Measurements from ENCODE around the gene TCF7L1.

The TCF7L1 gene

GRCh38 chr2:85175369-85176299 is 42.4 kb downstream of the TCF7L1 start:
- Histone ChIP-seq H3K27me3 (no peaks in the 10 kb centered on the region), H3K4me3 (ENCODE audit: low read depth in 1 of 2, low read length in 1 of 2) (no peak overlapping the region), H3K9me3 (no peaks in the 10 kb centered on the region), H3K4me1 (ENCODE audit: control insufficient read depth in 1 of 2, insufficient read depth in 1 of 2, low read depth in 1 of 2, low read length in 1 of 2) (no peaks in the 10 kb centered on the region), H3K36me3 (no peaks in the 10 kb centered on the region), H3K27ac (no peak overlapping the region)
- no peak for TF ChIP-seq CTCF (IDR thresholded peaks at IDR 0.05)

GRCh38 chr2:85177031-85177824 is 44.0 kb downstream of the TCF7L1 start:
- H3K9me3 ChIP-seq: no peaks in the 10 kb centered on the region
- no peak for TF ChIP-seq CTCF (IDR thresholded peaks at IDR 0.05)
- H3K36me3 ChIP-seq: no peaks in the 10 kb centered on the region
- H3K27me3 ChIP-seq: no peaks in the 10 kb centered on the region
- H3K4me3 ChIP-seq (ENCODE audit: low read depth in 1 of 2, low read length in 1 of 2): no peak overlapping the region
- H3K27ac ChIP-seq: no peak overlapping the region
- H3K4me1 ChIP-seq (ENCODE audit: control insufficient read depth in 1 of 2, insufficient read depth in 1 of 2, low read depth in 1 of 2, low read length in 1 of 2): no peaks in the 10 kb centered on the region

- H3K27ac ChIP-seq: no peak overlapping the region
- no peak for TF ChIP-seq CTCF (IDR thresholded peaks at IDR 0.05)
- no peaks in the 10 kb centered on the region for H3K4me1 ChIP-seq (ENCODE audit: control insufficient read depth in 1 of 2, insufficient read depth in 1 of 2, low read depth in 1 of 2, low read length in 1 of 2)
Observed at GRCh38 chr2:85178154-85178553, 45.0 kb downstream of the TCF7L1 start.

GRCh38 chr2:85178980-85179411 is 45.8 kb downstream of the TCF7L1 start:
- Histone ChIP-seq H3K27me3 (no peaks in the 10 kb centered on the region), H3K4me1 (ENCODE audit: control insufficient read depth in 1 of 2, insufficient read depth in 1 of 2, low read depth in 1 of 2, low read length in 1 of 2) (no peaks in the 10 kb centered on the region), H3K27ac (no peak overlapping the region), H3K36me3 (no peaks in the 10 kb centered on the region), H3K9me3 (no peaks in the 10 kb centered on the region), H3K4me3 (ENCODE audit: low read depth in 1 of 2, low read length in 1 of 2) (no peak overlapping the region)
- TF ChIP-seq CTCF (IDR thresholded peaks at IDR 0.05): no peak

More at GRCh38 chr2:85178154-85178553, 45.0 kb downstream of the TCF7L1 start:
- no peak overlapping the region for H3K4me3 ChIP-seq (ENCODE audit: low read depth in 1 of 2, low read length in 1 of 2)
- no peaks in the 10 kb centered on the region for H3K9me3 ChIP-seq
- no peaks in the 10 kb centered on the region for H3K27me3 ChIP-seq
- H3K36me3 ChIP-seq: no peaks in the 10 kb centered on the region

GRCh38 chr2:85179541-85179940 is 46.3 kb downstream of the TCF7L1 start:
- H3K9me3 ChIP-seq: no peaks in the 10 kb centered on the region
- TF ChIP-seq CTCF (IDR thresholded peaks at IDR 0.05): no peak
- H3K27me3 ChIP-seq: no peaks in the 10 kb centered on the region
- H3K4me3 ChIP-seq (ENCODE audit: low read depth in 1 of 2, low read length in 1 of 2): no peak overlapping the region
- H3K36me3 ChIP-seq: no peaks in the 10 kb centered on the region
- no peak overlapping the region for H3K27ac ChIP-seq
- H3K4me1 ChIP-seq (ENCODE audit: control insufficient read depth in 1 of 2, insufficient read depth in 1 of 2, low read depth in 1 of 2, low read length in 1 of 2): no peaks in the 10 kb centered on the region
